Activated T-helper 17 cell treated with anti-CD3 and anti-CD28 coated beads, Interleukin-2, amount 50 U/mL, for 72 hours (primary cell): Measurements from ENCODE around the gene PPAT. TPM values are rescaled to one million over a fixed set of nuclear protein-coding genes. Genes with fewer than 3 reads are reported as not detected.

Experiments used
- ATAC-seq: fragments of 150-1000 bp; cut with Tn5 transposase; replicated peaks from 2 replicates; pipeline ENCODE4 v1.10.0; 2021; ENCODE audit warnings: mild to moderate bottlenecking, moderate library complexity
- H3K27ac Mint-ChIP-seq: one replicate; pipeline ENCODE4 v1.8.0; 2022; ENCODE audit warnings: mixed read lengths
- H3K27me3 Mint-ChIP-seq: one replicate; pipeline ENCODE4 v1.8.0; 2022; ENCODE audit warnings: mixed read lengths
- H3K36me3 Mint-ChIP-seq: one replicate; pipeline ENCODE4 v1.8.0; 2022; ENCODE audit warnings: low read depth, mild to moderate bottlenecking, mixed read lengths
- H3K4me1 Mint-ChIP-seq: one replicate; pipeline ENCODE4 v1.8.0; 2022; ENCODE audit warnings: mixed read lengths
- H3K4me3 Mint-ChIP-seq: one replicate; pipeline ENCODE4 v1.8.0; 2022; ENCODE audit warnings: mild to moderate bottlenecking, mixed read lengths
- H3K9me3 Mint-ChIP-seq: one replicate; pipeline ENCODE4 v1.8.0; 2022; ENCODE audit warnings: mixed read lengths
- total RNA-seq, 2 donors: library from RNA; stranded (reverse); gene quantifications; one replicate each; pipeline ENCODE4 v1.2.3, GENCODE V29; 2022

PPAT gene
- total RNA-seq, 2 donors from 2014 or later: 38.5 to 50.1 TPM

DNA sequence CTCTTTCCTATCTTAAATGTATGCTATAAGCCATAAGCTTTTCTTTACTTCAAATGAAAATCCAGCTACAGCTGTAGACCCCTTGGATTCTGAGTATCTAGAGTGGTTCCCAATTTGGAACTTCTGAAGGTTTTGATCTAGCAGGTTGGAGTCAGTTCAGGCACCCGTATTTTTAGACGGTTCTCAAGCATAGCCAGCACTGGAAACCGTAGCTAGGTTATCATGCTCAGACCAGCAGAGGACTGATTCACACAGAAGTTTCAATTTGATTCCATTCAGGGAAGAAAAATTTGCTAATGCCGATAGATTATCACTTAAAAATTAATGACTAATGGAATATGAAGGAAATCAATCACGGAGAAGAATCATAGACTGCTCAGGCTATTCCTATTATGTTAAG is 11.2 kb downstream of the PPAT start:
- Mint-ChIP-seq H3K4me3 (no peak overlapping the region), H3K27ac (no peak overlapping the region)
- no peak for ATAC-seq

GRCh38 chr4:56417396-56417795 is 18.0 kb downstream of the PPAT start:
- ATAC-seq: no peak
- no peak overlapping the region for H3K4me3 Mint-ChIP-seq
- H3K36me3 Mint-ChIP-seq: no peaks in the 10 kb centered on the region
- no peak overlapping the region for H3K27ac Mint-ChIP-seq
- H3K27me3 Mint-ChIP-seq: no peaks in the 10 kb centered on the region
- H3K9me3 Mint-ChIP-seq: no peaks in the 10 kb centered on the region
- H3K4me1 Mint-ChIP-seq: peaks cover 3% of the 10 kb centered on the region

More for the DNA sequence above, 11.2 kb downstream of the PPAT start:
- Mint-ChIP-seq H3K9me3 (no peaks in the 10 kb centered on the region), H3K27me3 (no peaks in the 10 kb centered on the region), H3K36me3 (peaks cover 6% of the 10 kb centered on the region), H3K4me1 (peaks cover 5% of the 10 kb centered on the region)

- Mint-ChIP-seq H3K9me3 (no peaks in the 10 kb centered on the region), H3K36me3 (no peaks in the 10 kb centered on the region), H3K27ac (no peak overlapping the region), H3K27me3 (no peaks in the 10 kb centered on the region), H3K4me1 (peaks cover 5% of the 10 kb centered on the region), H3K4me3 (no peak overlapping the region)
- ATAC-seq: no peak
These were observed 19.1 kb downstream of the PPAT start for GRCh38 chr4:56416349-56416748.

GRCh38 chr4:56414135-56414670 is 21.2 kb downstream of the PPAT start:
- H3K4me3 Mint-ChIP-seq: no peak overlapping the region
- ATAC-seq: no peak
- H3K9me3 Mint-ChIP-seq: no peaks in the 10 kb centered on the region

GRCh38 chr4:56410247-56411062 is 25.0 kb downstream of the PPAT start:
- Mint-ChIP-seq H3K36me3 (peaks cover 29% of the 10 kb centered on the region), H3K27ac (peak overlapping the region; percentile 88), H3K9me3 (no peaks in the 10 kb centered on the region), H3K27me3 (no peaks in the 10 kb centered on the region), H3K4me1 (peaks cover 15% of the 10 kb centered on the region), H3K4me3 (no peak overlapping the region)
- ATAC-seq: peak; percentile 76

More at GRCh38 chr4:56414135-56414670, 21.2 kb downstream of the PPAT start:
- Mint-ChIP-seq H3K27ac (no peak overlapping the region), H3K27me3 (no peaks in the 10 kb centered on the region), H3K36me3 (no peaks in the 10 kb centered on the region), H3K4me1 (peaks cover 10% of the 10 kb centered on the region)

- Mint-ChIP-seq H3K4me3 (no peak overlapping the region), H3K27ac (peak overlapping the region; percentile 88), H3K9me3 (no peaks in the 10 kb centered on the region), H3K36me3 (peaks cover 38% of the 10 kb centered on the region), H3K27me3 (no peaks in the 10 kb centered on the region), H3K4me1 (peaks cover 15% of the 10 kb centered on the region)
- ATAC-seq: no peak
These were observed 25.8 kb downstream of the PPAT start for GRCh38 chr4:56409511-56410090.

DNA sequence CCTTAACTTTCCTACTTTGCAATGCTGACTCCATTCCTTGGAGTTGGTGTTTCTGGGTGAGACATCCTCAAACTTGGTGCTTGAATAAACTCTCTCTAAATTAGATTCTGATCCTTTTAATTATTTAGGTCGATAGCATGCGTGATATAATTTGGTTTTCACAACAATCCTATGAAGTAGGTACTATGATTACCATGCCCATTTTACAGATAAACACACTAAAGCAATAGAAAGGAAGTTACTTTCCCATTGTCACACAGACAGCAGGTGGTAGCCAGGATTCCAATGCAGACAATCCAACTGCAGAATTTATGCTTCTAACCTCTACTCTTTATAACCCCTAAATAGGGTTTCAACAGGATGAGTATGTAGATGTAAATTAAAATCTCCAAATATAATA is 26.4 kb downstream of the PPAT start:
- Mint-ChIP-seq H3K4me1 (peaks cover 15% of the 10 kb centered on the region), H3K9me3 (no peaks in the 10 kb centered on the region), H3K27me3 (no peaks in the 10 kb centered on the region), H3K36me3 (peaks cover 44% of the 10 kb centered on the region), H3K4me3 (no peak overlapping the region), H3K27ac (no peak overlapping the region)
- ATAC-seq: no peak

DNA sequence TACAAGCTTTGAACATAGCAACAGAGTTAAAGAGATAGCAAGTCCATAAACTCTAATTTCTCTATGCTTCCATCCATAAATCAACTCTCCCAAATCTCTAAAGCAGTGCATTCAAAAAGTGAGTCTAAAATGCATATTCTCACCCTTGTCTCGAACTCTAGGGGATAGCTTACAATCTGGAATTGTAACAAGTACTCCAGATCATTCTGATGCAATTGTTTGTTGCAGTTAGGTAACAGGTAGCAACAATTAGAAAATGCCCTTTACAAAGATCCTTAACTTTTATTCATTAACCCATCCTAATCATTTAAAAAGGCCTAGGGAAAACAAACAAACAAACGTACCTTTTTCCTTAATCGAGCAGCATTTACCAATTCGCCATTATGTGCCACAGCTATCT is 29.3 kb downstream of the PPAT start:
- Mint-ChIP-seq H3K36me3 (peaks cover 69% of the 10 kb centered on the region), H3K27ac (no peak overlapping the region)
- ATAC-seq: no peak

DNA sequence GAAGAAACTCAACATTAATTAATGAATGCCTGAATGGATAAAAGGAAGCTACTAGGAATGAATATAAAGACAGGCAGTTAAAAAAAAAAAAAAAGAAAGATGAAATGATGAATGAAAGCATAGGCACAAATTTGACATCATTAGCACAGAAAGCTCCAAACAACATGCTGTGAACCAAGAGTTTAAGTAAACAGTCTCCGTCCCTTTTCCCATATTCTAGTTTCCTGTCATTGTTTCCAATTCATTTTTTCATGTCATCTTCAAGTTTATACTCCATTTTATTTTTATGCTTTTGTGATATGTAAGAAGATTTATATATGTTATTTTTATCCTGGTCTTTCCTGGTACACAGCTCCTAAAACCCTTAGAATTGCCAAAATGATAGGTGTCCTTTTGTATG is 30.4 kb downstream of the PPAT start:
- no peak for ATAC-seq
- Mint-ChIP-seq H3K36me3 (peaks cover 80% of the 10 kb centered on the region), H3K27ac (no peak overlapping the region), H3K4me1 (peaks cover 5% of the 10 kb centered on the region), H3K9me3 (no peaks in the 10 kb centered on the region), H3K4me3 (no peak overlapping the region), H3K27me3 (no peaks in the 10 kb centered on the region)

More for the DNA sequence above, 29.3 kb downstream of the PPAT start:
- H3K4me1 Mint-ChIP-seq: peaks cover 10% of the 10 kb centered on the region
- no peaks in the 10 kb centered on the region for H3K9me3 Mint-ChIP-seq
- H3K27me3 Mint-ChIP-seq: no peaks in the 10 kb centered on the region
- no peak overlapping the region for H3K4me3 Mint-ChIP-seq

GRCh38 chr4:56400560-56400959 is 34.9 kb downstream of the PPAT start:
- no peaks in the 10 kb centered on the region for H3K4me1 Mint-ChIP-seq
- H3K27ac Mint-ChIP-seq: no peak overlapping the region
- no peak overlapping the region for H3K4me3 Mint-ChIP-seq
- peaks cover 80% of the 10 kb centered on the region for H3K36me3 Mint-ChIP-seq
- H3K27me3 Mint-ChIP-seq: no peaks in the 10 kb centered on the region
- no peaks in the 10 kb centered on the region for H3K9me3 Mint-ChIP-seq
- no peak for ATAC-seq

DNA sequence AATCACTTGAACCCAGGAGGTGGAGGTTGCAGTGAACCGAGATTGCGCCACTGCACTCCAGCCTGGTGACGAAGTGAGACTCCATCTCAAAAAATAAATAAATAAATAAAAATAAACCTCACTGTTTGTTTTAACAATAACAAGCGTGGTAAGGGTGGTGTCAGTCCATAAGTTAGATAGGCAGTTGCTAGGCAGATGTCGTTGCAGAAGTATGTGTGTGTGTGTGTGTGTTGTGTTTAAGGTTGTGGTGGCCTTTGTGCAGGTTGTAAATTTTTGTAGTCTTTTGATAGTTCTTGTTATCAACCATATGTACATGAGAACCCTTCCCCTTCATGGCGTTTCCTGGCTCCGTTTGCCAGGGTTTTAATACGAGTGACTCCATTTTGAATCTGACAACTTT is 44.1 kb downstream of the PPAT start:
- no peaks in the 10 kb centered on the region for H3K27me3 Mint-ChIP-seq
- peaks cover 51% of the 10 kb centered on the region for H3K36me3 Mint-ChIP-seq
- H3K27ac Mint-ChIP-seq: no peak overlapping the region
- H3K4me3 Mint-ChIP-seq: no peak overlapping the region
- H3K9me3 Mint-ChIP-seq: no peaks in the 10 kb centered on the region
- H3K4me1 Mint-ChIP-seq: peaks cover 12% of the 10 kb centered on the region
- no peak for ATAC-seq

DNA sequence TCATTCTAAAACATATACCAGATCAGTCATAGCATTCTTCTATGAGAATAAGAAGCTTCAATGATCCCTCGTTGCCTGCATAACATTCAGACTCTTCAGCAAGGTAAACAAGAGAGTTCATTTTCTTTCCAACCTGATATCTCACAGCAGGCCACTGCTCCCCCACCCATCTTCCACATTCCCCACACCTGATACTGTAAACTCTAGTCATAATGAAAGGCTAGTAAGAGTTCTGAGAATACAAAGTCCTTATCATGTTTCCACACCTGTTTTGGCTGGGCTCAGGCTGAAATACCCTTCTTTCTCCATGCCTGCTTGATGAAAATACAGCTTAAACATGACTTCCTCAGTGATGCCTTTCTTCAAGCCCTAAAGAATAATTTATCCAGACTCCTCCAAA is 45.9 kb downstream of the PPAT start:
- peak overlapping the region; percentile 95 for H3K27ac Mint-ChIP-seq

DNA sequence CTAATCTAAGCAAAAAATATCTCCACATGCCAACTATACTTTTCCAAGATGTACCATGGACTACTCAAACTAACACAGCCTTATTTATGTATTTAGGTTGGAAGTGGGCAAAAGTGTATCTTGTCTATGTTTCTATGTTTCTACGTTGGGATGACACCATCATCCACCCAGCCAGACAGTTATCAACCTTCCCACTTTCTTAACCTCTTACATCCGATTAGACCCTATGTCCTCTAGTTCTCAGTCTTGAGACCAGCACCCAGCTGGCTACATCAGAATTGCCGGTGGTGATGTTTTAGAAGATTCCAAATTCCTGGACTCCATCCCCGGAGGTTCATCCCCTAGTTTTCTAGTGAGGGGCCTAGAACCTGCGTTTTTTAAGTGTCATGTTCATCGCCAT is 47.1 kb downstream of the PPAT start:
- H3K27me3 Mint-ChIP-seq: no peaks in the 10 kb centered on the region
- peak overlapping the region; percentile 95 for H3K27ac Mint-ChIP-seq
- peaks cover 22% of the 10 kb centered on the region for H3K36me3 Mint-ChIP-seq
- peaks cover 12% of the 10 kb centered on the region for H3K4me1 Mint-ChIP-seq
- ATAC-seq: no peak
- H3K9me3 Mint-ChIP-seq: no peaks in the 10 kb centered on the region
- H3K4me3 Mint-ChIP-seq: peak overlapping the region; percentile 89

More for the DNA sequence above, 45.9 kb downstream of the PPAT start:
- no peak for ATAC-seq
- peak overlapping the region; percentile 89 for H3K4me3 Mint-ChIP-seq
- H3K27me3 Mint-ChIP-seq: no peaks in the 10 kb centered on the region
- H3K4me1 Mint-ChIP-seq: peaks cover 12% of the 10 kb centered on the region
- peaks cover 33% of the 10 kb centered on the region for H3K36me3 Mint-ChIP-seq
- H3K9me3 Mint-ChIP-seq: no peaks in the 10 kb centered on the region

- peak within 1 kb of the TSS; percentile 95 for H3K27ac Mint-ChIP-seq
- peak within 1 kb of the TSS; percentile 89 for H3K4me3 Mint-ChIP-seq
- peaks cover 18% of the 10 kb centered on the region for H3K36me3 Mint-ChIP-seq
- no peaks in the 10 kb centered on the region for H3K27me3 Mint-ChIP-seq
- ATAC-seq: peak; percentile 95
- H3K9me3 Mint-ChIP-seq: no peaks in the 10 kb centered on the region
- peaks cover 12% of the 10 kb centered on the region for H3K4me1 Mint-ChIP-seq
These were observed 48.1 kb downstream of the PPAT start, which contains the start of gene AASDH for GRCh38 chr4:56387023-56388001. TSS of gene AASDH (minus strand) at chr4:56387491. CDS start at chr4:56384299, 3,192 bp downstream.
